ENCODE results near the gene AKR1B1.
A peak's percentile ranks its signal among the peaks of the same experiment; 100 is the strongest.

- TF ChIP-seq, protein P1, sequence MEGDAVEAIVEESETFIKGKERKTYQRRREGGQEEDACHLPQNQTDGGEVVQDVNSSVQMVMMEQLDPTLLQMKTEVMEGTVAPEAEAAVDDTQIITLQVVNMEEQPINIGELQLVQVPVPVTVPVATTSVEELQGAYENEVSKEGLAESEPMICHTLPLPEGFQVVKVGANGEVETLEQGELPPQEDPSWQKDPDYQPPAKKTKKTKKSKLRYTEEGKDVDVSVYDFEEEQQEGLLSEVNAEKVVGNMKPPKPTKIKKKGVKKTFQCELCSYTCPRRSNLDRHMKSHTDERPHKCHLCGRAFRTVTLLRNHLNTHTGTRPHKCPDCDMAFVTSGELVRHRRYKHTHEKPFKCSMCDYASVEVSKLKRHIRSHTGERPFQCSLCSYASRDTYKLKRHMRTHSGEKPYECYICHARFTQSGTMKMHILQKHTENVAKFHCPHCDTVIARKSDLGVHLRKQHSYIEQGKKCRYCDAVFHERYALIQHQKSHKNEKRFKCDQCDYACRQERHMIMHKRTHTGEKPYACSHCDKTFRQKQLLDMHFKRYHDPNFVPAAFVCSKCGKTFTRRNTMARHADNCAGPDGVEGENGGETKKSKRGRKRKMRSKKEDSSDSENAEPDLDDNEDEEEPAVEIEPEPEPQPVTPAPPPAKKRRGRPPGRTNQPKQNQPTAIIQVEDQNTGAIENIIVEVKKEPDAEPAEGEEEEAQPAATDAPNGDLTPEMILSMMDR (IDR thresholded peaks at IDR 0.05), result no peak
- TF ChIP-seq POLR2A (IDR thresholded peaks at IDR 0.05), result no peak
- TF ChIP-seq POLR2AphosphoS5 (IDR thresholded peaks at IDR 0.05), result peak; percentile 62
Observed at GRCh38 chr7:134468054-134468453, 9.2 kb upstream of the AKR1B1 start.

All from prostate gland (tissue), 2 donors.